Prostate gland (tissue), 2 donors: ENCODE results near the gene COG5.

Experiments used
- POLR2A ChIP-seq: fragments of 450-650 bp; IDR thresholded peaks from one replicate; pipeline ENCODE4 v1.6.1; 2016; ENCODE audit warnings: antibody characterized with exemption, mild to moderate bottlenecking
- POLR2AphosphoS5 ChIP-seq: sonication (generic); formaldehyde crosslinking; IDR thresholded peaks from one replicate; pipeline ENCODE4 v1.6.1; 2017; ENCODE audit warnings: antibody characterized with exemption
- TF ChIP-seq, protein P1 (sequence below), 4 experiments: fragments of 200-600 bp in 2 of 4; fragments of 450-650 bp in 2 of 4; sonication (generic) in 2 of 4; IDR thresholded peaks; 1 replicate in 3 of 4; 2 replicates in 1 of 4; pipeline ENCODE4 v1.5.1; 2016 to 2019; ENCODE audit warnings: antibody characterized with exemption in 4 of 4, mild to moderate bottlenecking in 2 of 4, moderate library complexity in 2 of 4

DNA sequence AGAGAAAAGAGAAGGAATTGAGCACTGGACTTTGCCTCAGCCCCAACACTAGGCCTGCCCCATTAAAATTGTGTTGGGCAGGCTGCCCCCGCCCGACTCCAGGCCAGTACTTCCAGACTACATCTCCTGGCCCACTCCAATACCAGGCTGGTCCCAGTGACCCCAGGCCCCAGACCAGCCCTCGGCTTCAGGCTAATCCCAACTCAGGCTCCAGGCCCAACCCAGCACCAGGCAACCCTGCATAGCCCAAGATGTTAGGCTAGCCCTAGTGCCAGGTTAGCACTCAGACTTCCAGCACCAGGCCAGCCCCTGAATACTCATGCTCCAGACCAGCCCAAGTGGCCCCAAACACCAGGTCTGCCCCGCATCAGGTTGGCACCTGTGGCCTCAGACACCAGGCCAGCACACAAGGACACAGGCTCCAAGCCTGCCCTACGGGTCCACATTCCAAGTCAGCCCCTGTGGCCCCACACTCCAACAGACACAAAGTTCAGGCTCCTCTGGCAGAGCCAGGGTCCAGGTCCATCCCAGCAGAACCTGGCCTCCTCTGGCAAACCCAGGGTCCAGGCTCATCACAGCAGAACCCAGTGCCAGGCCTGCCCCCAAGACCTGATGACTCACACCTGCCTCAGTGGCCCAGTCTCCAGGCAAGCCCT is 20.3 kb downstream of the COG5 start:
- TF ChIP-seq, protein P1, sequence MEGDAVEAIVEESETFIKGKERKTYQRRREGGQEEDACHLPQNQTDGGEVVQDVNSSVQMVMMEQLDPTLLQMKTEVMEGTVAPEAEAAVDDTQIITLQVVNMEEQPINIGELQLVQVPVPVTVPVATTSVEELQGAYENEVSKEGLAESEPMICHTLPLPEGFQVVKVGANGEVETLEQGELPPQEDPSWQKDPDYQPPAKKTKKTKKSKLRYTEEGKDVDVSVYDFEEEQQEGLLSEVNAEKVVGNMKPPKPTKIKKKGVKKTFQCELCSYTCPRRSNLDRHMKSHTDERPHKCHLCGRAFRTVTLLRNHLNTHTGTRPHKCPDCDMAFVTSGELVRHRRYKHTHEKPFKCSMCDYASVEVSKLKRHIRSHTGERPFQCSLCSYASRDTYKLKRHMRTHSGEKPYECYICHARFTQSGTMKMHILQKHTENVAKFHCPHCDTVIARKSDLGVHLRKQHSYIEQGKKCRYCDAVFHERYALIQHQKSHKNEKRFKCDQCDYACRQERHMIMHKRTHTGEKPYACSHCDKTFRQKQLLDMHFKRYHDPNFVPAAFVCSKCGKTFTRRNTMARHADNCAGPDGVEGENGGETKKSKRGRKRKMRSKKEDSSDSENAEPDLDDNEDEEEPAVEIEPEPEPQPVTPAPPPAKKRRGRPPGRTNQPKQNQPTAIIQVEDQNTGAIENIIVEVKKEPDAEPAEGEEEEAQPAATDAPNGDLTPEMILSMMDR (IDR thresholded peaks at IDR 0.05): no peak
- TF ChIP-seq POLR2A (no peak), POLR2AphosphoS5 (no peak)
